ENCODE results near the gene ISG15. TPM values are rescaled to one million over a fixed set of nuclear protein-coding genes. Genes with fewer than 3 reads are reported as not detected.

ISG15 gene
- total and polyA plus RNA-seq, 2 of the 13 experiments (the other 11 are each of a cell fraction or from before 2014, with no cell fraction given), result 42.1 to 54.9 TPM

GRCh38 chr1:1021920-1022259 is 8.6 kb downstream of the ISG15 start:
- CTCF ChIA-PET (ENCODE audit: low intra/inter-chr PET ratio, low total read pairs), result no interaction called here
- ATAC-seq (no peak), FAIRE-seq (no peak), DNase-seq (ENCODE audit: low spot score) (no peak)
- intact Hi-C loops (cut with micrococcal nuclease; ENCODE audit: unreplicated experiment) (no loop called here), in situ Hi-C loops (cut with HindIII; ENCODE audit: extremely low pct_ligation_motif_present, low pct_unique_long_range_greater_than_20kb) (loop anchor here (5.0 kb wide), 1 partner anchor 35 kb away; no protein-coding TSS in a partner anchor)
- Histone ChIP-seq H3K9me3 (ENCODE audit: low read length) (no peaks in the 10 kb centered on the region), H3K9ac (ENCODE audit: insufficient read depth, low read depth, low read length) (no peak overlapping the region), H3K79me2 (ENCODE audit: insufficient read depth, low read length) (peaks cover 23% of the 10 kb centered on the region), H3K4me2 (ENCODE audit: low read depth, low read length) (peak overlapping the region; percentile 90; the same call in 1 of the 2 replicates), H3K27me3 (ENCODE audit: control insufficient read depth in 1 of 2, insufficient read depth in 2 of 2, low read length in 2 of 2) (no peaks in the 10 kb centered on the region), H3K27ac (ENCODE audit: extremely low read length, insufficient read depth, low read length) (no peak overlapping the region), H2AFZ (ENCODE audit: low read length) (no peak overlapping the region), H3K36me3 (replicated peaks in 1 of 2; ENCODE audit: control insufficient read depth in 1 of 2, insufficient read depth in 2 of 2, low read length in 2 of 2) (peaks cover 4 to 10% of the 10 kb centered on the region in 2 experiments; a peak in 4 of 5 replicates), H3K4me1 (ENCODE audit: insufficient read depth, low read length) (peaks cover 67% of the 10 kb centered on the region), H3K4me3 (replicated peaks in 1 of 3; ENCODE audit: insufficient read depth in 1 of 3, low read depth in 2 of 3, low read length in 3 of 3) (peak overlapping the region in 1 of 3 experiments; percentile 79; a peak in 2 of 6 replicates), H4K20me1 (ENCODE audit: insufficient read depth, low read length) (peaks cover 31% of the 10 kb centered on the region; the same call in 1 of the 2 replicates)
- TF ChIP-seq, protein P1, sequence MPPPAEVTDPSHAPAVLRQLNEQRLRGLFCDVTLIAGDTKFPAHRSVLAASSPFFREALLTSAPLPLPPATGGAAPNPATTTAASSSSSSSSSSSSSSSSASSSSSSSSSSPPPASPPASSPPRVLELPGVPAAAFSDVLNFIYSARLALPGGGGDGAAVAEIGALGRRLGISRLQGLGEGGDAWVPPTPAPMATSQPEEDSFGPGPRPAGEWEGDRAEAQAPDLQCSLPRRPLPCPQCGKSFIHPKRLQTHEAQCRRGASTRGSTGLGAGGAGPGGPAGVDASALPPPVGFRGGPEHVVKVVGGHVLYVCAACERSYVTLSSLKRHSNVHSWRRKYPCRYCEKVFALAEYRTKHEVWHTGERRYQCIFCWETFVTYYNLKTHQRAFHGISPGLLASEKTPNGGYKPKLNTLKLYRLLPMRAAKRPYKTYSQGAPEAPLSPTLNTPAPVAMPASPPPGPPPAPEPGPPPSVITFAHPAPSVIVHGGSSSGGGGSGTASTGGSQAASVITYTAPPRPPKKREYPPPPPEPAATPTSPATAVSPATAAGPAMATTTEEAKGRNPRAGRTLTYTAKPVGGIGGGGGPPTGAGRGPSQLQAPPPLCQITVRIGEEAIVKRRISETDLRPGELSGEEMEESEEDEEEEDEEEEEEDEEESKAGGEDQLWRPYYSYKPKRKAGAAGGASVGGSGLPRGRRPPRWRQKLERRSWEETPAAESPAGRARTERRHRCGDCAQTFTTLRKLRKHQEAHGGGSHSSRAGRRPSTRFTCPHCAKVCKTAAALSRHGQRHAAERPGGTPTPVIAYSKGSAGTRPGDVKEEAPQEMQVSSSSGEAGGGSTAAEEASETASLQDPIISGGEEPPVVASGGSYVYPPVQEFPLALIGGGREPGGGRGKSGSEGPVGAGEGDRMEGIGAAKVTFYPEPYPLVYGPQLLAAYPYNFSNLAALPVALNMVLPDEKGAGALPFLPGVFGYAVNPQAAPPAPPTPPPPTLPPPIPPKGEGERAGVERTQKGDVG (CRISPR knock-in tag; IDR thresholded peaks at IDR 0.05; ENCODE audit: borderline replicate concordance), result 0 out of 2 replicates have a peak, but pooled peaks have one; percentile 10
- TF ChIP-seq ZNF775 (CRISPR knock-in tag; IDR thresholded peaks at IDR 0.05; ENCODE audit: borderline replicate concordance), result no peak
- no peak for TF ChIP-seq ZNF672 (CRISPR knock-in tag; IDR thresholded peaks at IDR 0.05)
- TF ChIP-seq ZBTB33 (CRISPR knock-in tag; IDR thresholded peaks at IDR 0.05), result peak; percentile 38; the same call in 1 of the 2 replicates
- no peak for TF ChIP-seq SAFB2 (CRISPR knock-in tag; IDR thresholded peaks at IDR 0.05; ENCODE audit: borderline replicate concordance, low read depth)
- no peak for TF ChIP-seq NONO (IDR thresholded peaks at IDR 0.05)
- TF ChIP-seq NONO (CRISPR knock-in tag; conservative IDR thresholded peaks at IDR 0.05), result no peak
- 0 out of 2 replicates have a peak, but pooled peaks have one; percentile 2 for TF ChIP-seq TBX2 (CRISPR knock-in tag; IDR thresholded peaks at IDR 0.05; ENCODE audit: borderline replicate concordance)
- TF ChIP-seq JUNB (CRISPR knock-in tag; IDR thresholded peaks at IDR 0.05; ENCODE audit: borderline replicate concordance), result no peak
- TF ChIP-seq HDAC6 (IDR thresholded peaks at IDR 0.05; ENCODE audit: low read depth, low read length), result no peak
- TF ChIP-seq MYNN (CRISPR knock-in tag; IDR thresholded peaks at IDR 0.05; ENCODE audit: low read depth), result no peak
- BruUV-seq (replicated peaks), result no TSS peak
- POLR2A ChIA-PET, result interaction anchor here (1.7 to 1.8 kb wide), 2 partner anchors 16 to 42 kb away, joined by 4 to 6 read pairs; no protein-coding TSS in a partner anchor
- WGBS (ENCODE audit: low lambda C conversion rate), result 91% methylated on average over 4 of the region's 10 CpGs

All from HepG2 (cell line).